IMR-90 (cell line): ENCODE results near the gene ID3. TPM values are rescaled to one million over a fixed set of nuclear protein-coding genes. Genes with fewer than 3 reads are reported as not detected.

Source experiments
- ATAC-seq: fragments of 200-7000 bp; cut with Tn5 transposase; 2 replicates; pipeline ENCODE4 v1.9.1; 2020; ENCODE audit warnings: low read depth, mild to moderate bottlenecking, moderate library complexity
- BruUV-seq: library from RNA; stranded (reverse); fragments of 400-500 nt; replicated peaks from 2 replicates; lab custom pipeline; 2021; lab: Mats Ljungman, UMichigan
- CTCF ChIA-PET: fragments of 300-600 bp; formaldehyde crosslinking; extraction: SDS; loops from one replicate; lab custom pipeline; 2021; ENCODE audit warnings: antibody characterized with exemption; lab: Yijun Ruan, JAX
- POLR2A ChIA-PET: fragments of 300-600 bp; sonication (Branson Sonifier 250); formaldehyde crosslinking; loops from one replicate; lab custom pipeline; 2022; ENCODE audit warnings: antibody characterized with exemption; ENCODE audit not compliant: unreplicated experiment; lab: Charles Lee
- DNase-seq: peaks from one replicate; pipeline ENCODE4 v3.0.0; 2013
- H2AFZ ChIP-seq: replicated peaks from 2 replicates; pipeline ENCODE3; 2013; ENCODE audit warnings: low read length, mild to moderate bottlenecking; ENCODE audit not compliant: poor library complexity
- H2AK5ac ChIP-seq: 2 replicates; pipeline ENCODE4 v1.6.1; 2013; ENCODE audit warnings: low read depth, low read length, inconsistent platforms
- H2AK9ac ChIP-seq: replicated peaks from 2 replicates; pipeline ENCODE3; 2013; ENCODE audit warnings: mild to moderate bottlenecking, low read depth, low read length, moderate library complexity; ENCODE audit not compliant: poor library complexity
- H2BK120ac ChIP-seq: 2 replicates; pipeline ENCODE4 v1.6.1; 2013; ENCODE audit warnings: low read depth, low read length, inconsistent platforms
- H2BK15ac ChIP-seq: 3 replicates; pipeline ENCODE4 v1.6.1; 2013; ENCODE audit warnings: low read depth, low read length, inconsistent platforms
- H2BK20ac ChIP-seq: 2 replicates; pipeline ENCODE4 v1.6.1; 2013; ENCODE audit warnings: low read depth, mild to moderate bottlenecking, inconsistent platforms, low read length, moderate library complexity
- H2BK5ac ChIP-seq: 2 replicates; pipeline ENCODE4 v1.6.1; 2013; ENCODE audit warnings: mild to moderate bottlenecking, low read depth, low read length, inconsistent platforms; ENCODE audit not compliant: poor library complexity, severe bottlenecking
- H3K14ac ChIP-seq: replicated peaks from 2 replicates; pipeline ENCODE4 v1.6.1; 2013; ENCODE audit warnings: low read depth, low read length, inconsistent platforms
- H3K18ac ChIP-seq: 2 replicates; pipeline ENCODE4 v1.6.1; 2013; ENCODE audit warnings: low read depth, low read length, control low read depth
- H3K23ac ChIP-seq: 2 replicates; pipeline ENCODE4 v1.6.1; 2013; ENCODE audit warnings: low read depth, low read length, inconsistent platforms
- H3K27ac ChIP-seq: 2 replicates; pipeline ENCODE4 v1.5.1; 2013; ENCODE audit warnings: mild to moderate bottlenecking, control low read depth, low read length; ENCODE audit not compliant: insufficient read depth
- H3K27me3 ChIP-seq: 2 replicates; pipeline ENCODE4 v1.6.1; 2013; ENCODE audit warnings: low read length; ENCODE audit not compliant: control insufficient read depth, insufficient read depth
- H3K36me3 ChIP-seq: 2 replicates; pipeline ENCODE4 v1.6.1; 2013; ENCODE audit warnings: low read length, mixed read lengths; ENCODE audit not compliant: control insufficient read depth, insufficient read depth
- H3K4ac ChIP-seq: 2 replicates; pipeline ENCODE4 v1.6.1; 2013; ENCODE audit warnings: low read depth, low read length, inconsistent platforms
- H3K4me1 ChIP-seq: 2 replicates; pipeline ENCODE4 v1.6.1; 2013; ENCODE audit warnings: low read length, mixed read lengths; ENCODE audit not compliant: control insufficient read depth, insufficient read depth
- H3K4me2 ChIP-seq: 2 replicates; pipeline ENCODE4 v1.6.1; 2013; ENCODE audit warnings: low read depth, mild to moderate bottlenecking, control low read depth, low read length, moderate library complexity
- H3K4me3 ChIP-seq: 2 replicates; pipeline ENCODE4 v1.5.1; 2013; ENCODE audit warnings: low read depth, mild to moderate bottlenecking, control low read depth, low read length, moderate library complexity; ENCODE audit not compliant: insufficient read depth
- H3K56ac ChIP-seq: 2 replicates; pipeline ENCODE4 v1.6.1; 2013; ENCODE audit warnings: low read length, inconsistent platforms; ENCODE audit not compliant: insufficient read depth; ENCODE audit errors: extremely low read depth
- H3K79me1 ChIP-seq, 2 experiments: 2 replicates each; pipeline ENCODE4 v1.6.1; 2013; ENCODE audit warnings: low read length in 2 of 2, inconsistent platforms in 1 of 2, low read depth in 1 of 2
- H3K9ac ChIP-seq: 2 replicates; pipeline ENCODE4 v1.6.1; 2013; ENCODE audit warnings: low read depth, low read length, control low read depth
- H3K9me1 ChIP-seq: 2 replicates; pipeline ENCODE4 v1.6.1; 2013; ENCODE audit warnings: low read length, inconsistent platforms; ENCODE audit not compliant: insufficient read depth
- H3K9me3 ChIP-seq: 2 replicates; pipeline ENCODE4 v1.6.1; 2013; ENCODE audit warnings: low read length; ENCODE audit not compliant: control insufficient read depth, insufficient read depth
- H4K20me1 ChIP-seq: 2 replicates; pipeline ENCODE4 v1.6.1; 2013; ENCODE audit warnings: low read length, inconsistent platforms; ENCODE audit not compliant: insufficient read depth
- H4K5ac ChIP-seq: 2 replicates; pipeline ENCODE4 v1.6.1; 2013; ENCODE audit warnings: mild to moderate bottlenecking, low read depth, low read length, control low read depth
- H4K8ac ChIP-seq, 2 experiments: 2 replicates each; pipeline ENCODE4 v1.6.1; 2013; ENCODE audit warnings: low read depth in 2 of 2, low read length in 2 of 2, control low read depth in 1 of 2, inconsistent platforms in 1 of 2
- H4K91ac ChIP-seq: 2 replicates; pipeline ENCODE4 v1.6.1; 2013; ENCODE audit warnings: low read depth, low read length, inconsistent platforms; ENCODE audit not compliant: insufficient read depth
- BHLHE40 ChIP-seq: fragments of 150-350 bp; IDR thresholded peaks from 2 replicates; pipeline ENCODE4 v1.6.1; 2016; ENCODE audit warnings: mild to moderate bottlenecking, low read depth, low read length
- CEBPB ChIP-seq: IDR thresholded peaks from 2 replicates; pipeline ENCODE4 v1.6.1; 2012; ENCODE audit warnings: low read depth, low read length, improper control_type of control experiment
- CHD1 ChIP-seq: IDR thresholded peaks from 2 replicates; pipeline ENCODE4 v1.6.1; 2012; ENCODE audit warnings: low read depth, low read length, improper control_type of control experiment
- CTCF ChIP-seq: conservative IDR thresholded peaks from 2 replicates; pipeline ENCODE4 v1.5.1; 2012; ENCODE audit warnings: mild to moderate bottlenecking, low read depth, low read length, improper control_type of control experiment
- ELK1 ChIP-seq: fragments of 150-350 bp; IDR thresholded peaks from 2 replicates; pipeline ENCODE4 v1.6.1; 2016; ENCODE audit warnings: low read depth, mild to moderate bottlenecking, low read length, moderate library complexity, borderline replicate concordance
- FOS ChIP-seq: fragments of 150-350 bp; IDR thresholded peaks from 2 replicates; pipeline ENCODE4 v1.6.1; 2016; ENCODE audit warnings: low read depth, low read length
- MAFK ChIP-seq: IDR thresholded peaks from 2 replicates; pipeline ENCODE4 v1.6.1; 2012; ENCODE audit warnings: low read depth, low read length, improper control_type of control experiment
- MAZ ChIP-seq: IDR thresholded peaks from 2 replicates; pipeline ENCODE4 v1.6.1; 2012; ENCODE audit warnings: low read depth, mild to moderate bottlenecking, low read length, improper control_type of control experiment, moderate library complexity, borderline replicate concordance
- MXI1 ChIP-seq: IDR thresholded peaks from 2 replicates; pipeline ENCODE4 v1.6.1; 2012; ENCODE audit warnings: low read depth, mild to moderate bottlenecking, low read length, moderate library complexity, borderline replicate concordance
- POLR2A ChIP-seq: IDR thresholded peaks from 2 replicates; pipeline ENCODE4 v1.6.1; 2012; ENCODE audit warnings: mild to moderate bottlenecking, low read depth, low read length
- RAD21 ChIP-seq: IDR thresholded peaks from 2 replicates; pipeline ENCODE4 v1.6.1; 2012; ENCODE audit warnings: low read length, improper control_type of control experiment
- RCOR1 ChIP-seq: IDR thresholded peaks from 2 replicates; pipeline ENCODE4 v1.6.1; 2012; ENCODE audit warnings: mild to moderate bottlenecking, low read length, improper control_type of control experiment; ENCODE audit not compliant: insufficient replicate concordance
- RFX5 ChIP-seq: IDR thresholded peaks from 2 replicates; pipeline ENCODE4 v1.8.0; 2012; ENCODE audit warnings: low read depth, mild to moderate bottlenecking, low read length, moderate library complexity
- SMC3 ChIP-seq: fragments of 150-350 bp; IDR thresholded peaks from 2 replicates; pipeline ENCODE4 v1.6.1; 2016; ENCODE audit warnings: low read depth, mild to moderate bottlenecking, antibody characterized with exemption, low read length, moderate library complexity
- WGBS, 2 experiments: methylation state at CpG; one replicate each; pipeline versions ENCODE4 v1.1.5 to v1.1.7; 2013; ENCODE audit warnings: missing lambda C conversion rate in 2 of 2; ENCODE audit not compliant: insufficient read length in 1 of 2; ENCODE audit errors: extremely low coverage in 2 of 2; 5-methylcytosine and 5-hydroxymethylcytosine counted together
- dilution Hi-C: fragments of 300-500 bp; cut with HindIII; formaldehyde crosslinking; loops from one replicate; pipeline ENCODE4 v1.14.3; 2018; ENCODE audit warnings: low sequenced_read_pairs; ENCODE audit not compliant: unreplicated experiment
- in situ Hi-C: fragments of 300-500 bp; cut with MboI; formaldehyde crosslinking; loops from 3 replicates; pipeline ENCODE4 v1.14.3; 2019; ENCODE audit warnings: low sequenced_read_pairs, inconsistent platforms, mixed read lengths
- intact Hi-C: fragments of 100-400 bp; cut with micrococcal nuclease; formaldehyde crosslinking; loops from 2 replicates; pipeline ENCODE4 v1.10.0; 2022
- polyA plus RNA-seq, 3 experiments: library from polyadenylated mRNA; depleted of rRNA; stranded (reverse); fragments of >200 nt; gene quantifications; 2 replicates each; pipeline ENCODE4 v1.2.3, GENCODE V29; 2012; ENCODE audit warnings: low replicate concordance in 1 of 3
- total RNA-seq: library from RNA; depleted of rRNA; stranded (reverse); fragments of >200 nt; gene quantifications from 2 replicates; pipeline ENCODE4 v1.2.3, GENCODE V29; 2012
- TF ChIP-seq, protein P1 (sequence below): fragments of 150-350 bp; IDR thresholded peaks from 2 replicates; pipeline ENCODE4 v1.6.1; 2017; ENCODE audit warnings: mild to moderate bottlenecking, antibody characterized with exemption, low read length, low read depth

The ID3 gene
- total and polyA plus RNA-seq, 2 of the 4 experiments (the other 2 are of a cell fraction), result 109 to 304 TPM

DNA sequence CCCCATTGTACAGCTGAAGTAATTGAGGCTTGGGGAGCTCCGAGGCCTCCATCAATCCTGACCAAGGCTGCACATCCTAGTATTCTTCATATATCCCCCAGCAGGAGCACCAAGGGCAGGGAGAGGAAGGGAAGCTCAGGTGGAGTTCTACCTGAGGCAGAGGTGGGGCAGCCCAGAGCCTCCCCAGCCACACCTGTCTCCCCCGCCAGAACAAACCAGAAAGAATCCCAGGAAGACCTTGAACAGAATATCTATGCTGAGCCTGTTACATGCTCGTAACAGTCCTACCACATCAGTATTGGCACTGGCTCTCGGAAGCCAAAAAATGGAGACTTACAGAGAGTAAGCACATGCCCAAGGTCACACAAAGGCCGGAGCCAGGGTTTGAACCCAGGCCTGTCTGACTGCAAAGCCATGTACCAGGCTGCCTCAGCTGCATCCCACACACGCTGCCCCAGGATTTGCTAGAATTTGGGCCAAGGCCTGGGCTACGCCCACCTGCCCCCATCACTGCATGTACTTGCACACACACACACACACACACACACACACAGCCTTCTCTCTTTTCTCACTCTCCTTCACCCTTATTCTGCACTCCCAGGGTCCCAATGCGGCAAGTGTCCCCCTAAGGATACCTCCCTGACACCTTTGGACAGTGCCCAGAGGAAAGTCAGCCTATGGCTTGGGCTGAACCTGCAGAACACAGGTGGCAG lies 32.8 kb downstream of the ID3 start:
- no peak overlapping the region for H3K27ac ChIP-seq
- H3K9me3 ChIP-seq, result no peaks in the 10 kb centered on the region
- H3K36me3 ChIP-seq, result no peaks in the 10 kb centered on the region
- no peak overlapping the region for H4K5ac ChIP-seq
- no peak overlapping the region for H4K91ac ChIP-seq
- H3K9ac ChIP-seq, result no peak overlapping the region
- H3K27me3 ChIP-seq, result no peaks in the 10 kb centered on the region
- no peak overlapping the region for H2BK5ac ChIP-seq
- H2BK120ac ChIP-seq, result no peak overlapping the region
- peaks cover 9% of the 10 kb centered on the region; the same call in 1 of the 2 replicates for H3K4me1 ChIP-seq
- no peak for ATAC-seq
- H3K56ac ChIP-seq, result no peak overlapping the region
- peaks cover 0 to 7% of the 10 kb centered on the region in 2 experiments; a peak in 1 of 4 replicates for H3K79me1 ChIP-seq
- ChIA-PET CTCF (interaction anchor here (0.9 kb wide), 1 partner anchor 130 kb away, joined by 3 read pairs; no protein-coding TSS in a partner anchor), POLR2A (interaction anchor here (0.5 kb wide), 1 partner anchor 28 kb away, joined by 3 read pairs; no protein-coding TSS in a partner anchor)
- H3K4me3 ChIP-seq, result no peak overlapping the region
- BruUV-seq, result no TSS peak
- 0 out of 2 replicates have a peak, but pooled peaks cover 2% of the 10 kb centered on the region for H3K9me1 ChIP-seq
- H3K4me2 ChIP-seq, result no peak overlapping the region
- no peak for DNase-seq
- H3K18ac ChIP-seq, result no peak overlapping the region
- H2BK15ac ChIP-seq, result no peak overlapping the region
- H2AK9ac ChIP-seq, result no peak overlapping the region
- dilution Hi-C loops (no loop called here), intact Hi-C loops (no loop called here), in situ Hi-C loops (no loop called here)
- no peak overlapping the region for H3K4ac ChIP-seq
- H3K23ac ChIP-seq, result no peak overlapping the region
- WGBS, 2 experiments, result 97% methylated on average over 6 of the region's 8 CpGs; no CpG with 5 or more reads in 1 of the 2 experiments
- no peak overlapping the region for H2AFZ ChIP-seq
- H2BK20ac ChIP-seq, result no peak overlapping the region
- no peak overlapping the region for H4K8ac ChIP-seq
- H2AK5ac ChIP-seq, result no peak overlapping the region
- no peak overlapping the region for H3K14ac ChIP-seq
- H4K20me1 ChIP-seq, result no peaks in the 10 kb centered on the region
- TF ChIP-seq RCOR1, result no peak
- TF ChIP-seq POLR2A, result no peak
- no peak for TF ChIP-seq MXI1
- TF ChIP-seq CHD1, result no peak
- no peak for TF ChIP-seq MAFK
- TF ChIP-seq CTCF, result no peak
- TF ChIP-seq, protein P1, sequence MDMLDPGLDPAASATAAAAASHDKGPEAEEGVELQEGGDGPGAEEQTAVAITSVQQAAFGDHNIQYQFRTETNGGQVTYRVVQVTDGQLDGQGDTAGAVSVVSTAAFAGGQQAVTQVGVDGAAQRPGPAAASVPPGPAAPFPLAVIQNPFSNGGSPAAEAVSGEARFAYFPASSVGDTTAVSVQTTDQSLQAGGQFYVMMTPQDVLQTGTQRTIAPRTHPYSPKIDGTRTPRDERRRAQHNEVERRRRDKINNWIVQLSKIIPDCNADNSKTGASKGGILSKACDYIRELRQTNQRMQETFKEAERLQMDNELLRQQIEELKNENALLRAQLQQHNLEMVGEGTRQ, result no peak
- TF ChIP-seq RAD21, result no peak
- no peak for TF ChIP-seq MAZ
- TF ChIP-seq RFX5, result no peak
- TF ChIP-seq SMC3, result no peak
- TF ChIP-seq BHLHE40, result no peak
- no peak for TF ChIP-seq ELK1
- no peak for TF ChIP-seq CEBPB
- TF ChIP-seq FOS, result no peak
